Tibial artery (tissue), 4 donors: ENCODE measurements around the gene INCA1.

Experiments used
- DNase-seq, 2 donors: peaks; one replicate each; pipeline ENCODE4 v3.0.0-alpha.2; 2019
- H3K27ac ChIP-seq, 2 donors: fragments of 200-600 bp; sonication (generic) in 1 of 2; 1 replicate in 1 of 2; 2 replicates in 1 of 2; pipeline ENCODE4 v1.5.1; 2018 to 2019; ENCODE audit warnings: mild to moderate bottlenecking in 1 of 2
- H3K27me3 ChIP-seq, 2 donors: fragments of 200-600 bp; sonication (generic) in 1 of 2; one replicate each; pipeline versions ENCODE4 v1.5.1 to v1.6.0; 2016 to 2019
- H3K36me3 ChIP-seq, 3 donors: fragments of 200-600 bp; sonication (generic) in 2 of 3; one replicate each; pipeline ENCODE4 v1.5.1; 2016 to 2019; ENCODE audit warnings: mild to moderate bottlenecking in 2 of 3
- H3K4me1 ChIP-seq, 4 donors: fragments of 200-600 bp; sonication (generic) in 2 of 4; 1 replicate in 3 of 4; 2 replicates in 1 of 4; pipeline ENCODE4 v1.5.1; 2016 to 2019
- H3K4me3 ChIP-seq, 2 donors: fragments of 200-600 bp; sonication (generic) in 1 of 2; 1 replicate in 1 of 2; 2 replicates in 1 of 2; pipeline ENCODE4 v1.5.1; 2018 to 2019; ENCODE audit warnings: mild to moderate bottlenecking in 2 of 2
- H3K9me3 ChIP-seq, 3 donors: fragments of 200-600 bp; sonication (generic) in 1 of 3; one replicate each; pipeline ENCODE4 v1.5.1; 2016 to 2019
- intact Hi-C: fragments of 100-400 bp; cut with DNase I; formaldehyde crosslinking; loops from one replicate; pipeline ENCODE4 v1.15.0; 2023; ENCODE audit warnings: low total_unique reads
- TF ChIP-seq, protein P1 (sequence below), 2 experiments: fragments of 200-600 bp in 1 of 2; fragments of 450-650 bp in 1 of 2; IDR thresholded peaks; one replicate each; pipeline ENCODE4 v1.5.1; 2017 to 2019; ENCODE audit warnings: antibody characterized with exemption in 2 of 2, mild to moderate bottlenecking in 1 of 2, moderate library complexity in 1 of 2

INCA1 gene

DNA sequence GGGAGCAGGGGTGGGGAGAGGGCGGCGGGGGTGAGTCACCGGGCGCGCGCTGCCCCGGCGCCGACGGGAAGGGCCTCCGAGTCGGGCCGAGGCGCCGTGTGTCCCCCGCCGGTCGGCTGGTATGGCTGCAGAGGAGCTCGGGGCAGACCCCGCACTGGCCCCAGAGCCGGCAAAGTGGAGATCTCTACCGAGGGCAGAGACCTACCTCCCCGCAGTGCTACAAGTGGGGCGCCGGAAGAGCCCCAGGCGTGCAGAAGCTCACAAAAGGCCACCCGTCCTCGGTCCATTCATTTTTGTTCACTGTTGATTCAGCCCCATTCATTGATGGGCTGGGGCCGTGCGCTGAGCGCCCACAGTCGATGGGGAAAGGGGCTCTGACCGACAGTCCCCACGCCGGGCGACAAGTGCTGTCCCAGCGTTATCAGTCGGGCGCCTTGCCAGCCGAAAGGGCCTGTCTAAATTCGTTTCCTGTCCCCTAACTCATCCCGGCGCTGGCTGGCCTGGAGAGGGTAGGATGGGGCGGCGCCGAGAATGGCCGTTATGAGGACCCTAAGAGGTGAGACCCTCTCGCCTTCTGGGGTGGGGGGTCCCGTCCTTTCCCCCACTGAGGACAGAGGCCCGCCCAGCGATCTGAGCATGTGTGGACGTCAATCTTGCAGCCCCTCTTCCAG lies 47.1 kb downstream of the INCA1 start:
- Histone ChIP-seq H3K27me3 (no peaks in the 10 kb centered on the region), H3K27ac (peak overlapping the region; percentile 95 to 99), H3K4me3 (peak overlapping the region; percentile 93 to 100), H3K4me1 (peaks cover 6 to 50% (median 37%) of the 10 kb centered on the region in 4 donors), H3K9me3 (no peaks in the 10 kb centered on the region), H3K36me3 (peaks cover 14 to 20% (median 15%) of the 10 kb centered on the region in 3 donors)
- TF ChIP-seq, protein P1, sequence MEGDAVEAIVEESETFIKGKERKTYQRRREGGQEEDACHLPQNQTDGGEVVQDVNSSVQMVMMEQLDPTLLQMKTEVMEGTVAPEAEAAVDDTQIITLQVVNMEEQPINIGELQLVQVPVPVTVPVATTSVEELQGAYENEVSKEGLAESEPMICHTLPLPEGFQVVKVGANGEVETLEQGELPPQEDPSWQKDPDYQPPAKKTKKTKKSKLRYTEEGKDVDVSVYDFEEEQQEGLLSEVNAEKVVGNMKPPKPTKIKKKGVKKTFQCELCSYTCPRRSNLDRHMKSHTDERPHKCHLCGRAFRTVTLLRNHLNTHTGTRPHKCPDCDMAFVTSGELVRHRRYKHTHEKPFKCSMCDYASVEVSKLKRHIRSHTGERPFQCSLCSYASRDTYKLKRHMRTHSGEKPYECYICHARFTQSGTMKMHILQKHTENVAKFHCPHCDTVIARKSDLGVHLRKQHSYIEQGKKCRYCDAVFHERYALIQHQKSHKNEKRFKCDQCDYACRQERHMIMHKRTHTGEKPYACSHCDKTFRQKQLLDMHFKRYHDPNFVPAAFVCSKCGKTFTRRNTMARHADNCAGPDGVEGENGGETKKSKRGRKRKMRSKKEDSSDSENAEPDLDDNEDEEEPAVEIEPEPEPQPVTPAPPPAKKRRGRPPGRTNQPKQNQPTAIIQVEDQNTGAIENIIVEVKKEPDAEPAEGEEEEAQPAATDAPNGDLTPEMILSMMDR (IDR thresholded peaks at IDR 0.05): no peak
- peak in 1 of 2 donors; percentile 48 for DNase-seq
- intact Hi-C loops: no loop called here

DNA sequence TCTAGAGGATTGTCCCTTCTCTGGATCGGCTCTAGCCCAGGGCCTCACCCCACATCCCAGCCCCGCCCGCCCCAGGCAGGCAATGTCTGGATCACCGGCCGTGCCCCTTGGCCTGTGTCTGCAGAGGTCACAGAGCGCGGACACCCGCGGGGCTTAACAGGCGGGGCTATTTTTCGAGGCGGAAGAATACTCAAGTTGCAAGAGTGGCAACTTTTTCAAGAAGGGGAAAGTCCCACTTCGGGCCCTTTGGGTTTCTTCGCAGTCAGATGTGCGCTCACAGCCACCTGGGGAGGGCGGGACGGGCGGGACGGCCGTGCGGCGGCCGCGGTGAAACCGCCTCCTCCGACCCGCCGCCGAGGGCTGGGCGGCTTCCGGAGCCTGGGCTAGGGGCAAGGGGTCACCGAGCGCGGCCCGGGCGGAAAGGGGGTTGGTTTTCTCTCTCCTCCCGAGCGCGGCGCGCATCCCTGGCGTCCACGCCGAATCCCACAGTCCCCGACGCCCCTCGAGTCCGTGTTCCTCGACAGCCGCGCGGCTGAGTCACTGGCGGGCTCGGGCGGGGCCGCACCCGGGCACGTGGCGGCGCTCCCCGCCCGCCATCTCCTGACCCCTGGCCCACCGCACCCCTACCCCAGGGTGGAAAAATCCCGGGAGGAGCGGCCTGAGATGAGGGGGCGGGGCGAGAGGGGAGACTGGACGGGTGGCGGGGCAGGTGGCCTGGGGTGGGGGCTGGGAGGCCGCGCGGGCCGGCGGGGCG lies 47.8 kb downstream of the INCA1 start:
- intact Hi-C loops: loop anchor here (2.0 to 5.0 kb wide), 2 partner anchors 17 to 48 kb away; partner anchors contain the start of genes INCA1, KIF1C and SPAG7
- H3K36me3 ChIP-seq: peaks cover 19 to 27% (median 20%) of the 10 kb centered on the region in 3 donors
- TF ChIP-seq, protein P1 (IDR thresholded peaks at IDR 0.05): no peak

DNA sequence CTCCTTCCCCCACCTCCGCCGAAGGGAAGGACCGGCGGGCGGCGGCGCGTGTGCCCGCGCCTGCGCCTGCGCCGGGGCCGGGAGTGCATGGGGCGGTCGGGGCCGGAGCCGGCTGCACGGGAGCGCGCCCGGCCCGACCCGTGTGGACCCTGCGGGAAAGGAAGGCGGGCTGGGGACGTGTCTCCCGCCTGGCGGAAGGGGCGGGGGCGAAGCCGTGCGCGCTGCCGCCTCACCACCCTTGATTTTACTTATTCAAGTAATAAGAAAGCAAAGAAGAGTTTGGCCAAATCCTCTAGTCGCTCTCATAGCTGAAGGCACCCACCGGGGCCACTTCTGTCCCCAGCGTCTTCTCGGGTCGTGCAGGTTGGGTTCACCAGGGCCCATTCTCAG lies 48.4 kb downstream of the INCA1 start:
- peak; percentile 78 to 94 for DNase-seq
- peak overlapping the region; percentile 95 to 99 for H3K27ac ChIP-seq
- intact Hi-C loops: loop anchor here (2.0 to 5.0 kb wide), 2 partner anchors 18 to 48 kb away; partner anchors contain the start of genes INCA1, KIF1C and SPAG7
- peak overlapping the region; percentile 93 to 100 for H3K4me3 ChIP-seq
- H3K27me3 ChIP-seq: no peaks in the 10 kb centered on the region
- TF ChIP-seq, protein P1 (IDR thresholded peaks at IDR 0.05): no peak
- peaks cover 6 to 60% (median 48%) of the 10 kb centered on the region in 4 donors for H3K4me1 ChIP-seq
- H3K9me3 ChIP-seq: no peaks in the 10 kb centered on the region
- H3K36me3 ChIP-seq: peaks cover 25 to 32% (median 26%) of the 10 kb centered on the region in 3 donors

More for the DNA sequence above, 47.8 kb downstream of the INCA1 start:
- DNase-seq: peak; percentile 71 to 89
- Histone ChIP-seq H3K4me1 (peaks cover 6 to 57% (median 44%) of the 10 kb centered on the region in 4 donors), H3K27ac (peak overlapping the region; percentile 95 to 99), H3K9me3 (no peaks in the 10 kb centered on the region), H3K4me3 (peak overlapping the region; percentile 93 to 100), H3K27me3 (no peaks in the 10 kb centered on the region)

DNA sequence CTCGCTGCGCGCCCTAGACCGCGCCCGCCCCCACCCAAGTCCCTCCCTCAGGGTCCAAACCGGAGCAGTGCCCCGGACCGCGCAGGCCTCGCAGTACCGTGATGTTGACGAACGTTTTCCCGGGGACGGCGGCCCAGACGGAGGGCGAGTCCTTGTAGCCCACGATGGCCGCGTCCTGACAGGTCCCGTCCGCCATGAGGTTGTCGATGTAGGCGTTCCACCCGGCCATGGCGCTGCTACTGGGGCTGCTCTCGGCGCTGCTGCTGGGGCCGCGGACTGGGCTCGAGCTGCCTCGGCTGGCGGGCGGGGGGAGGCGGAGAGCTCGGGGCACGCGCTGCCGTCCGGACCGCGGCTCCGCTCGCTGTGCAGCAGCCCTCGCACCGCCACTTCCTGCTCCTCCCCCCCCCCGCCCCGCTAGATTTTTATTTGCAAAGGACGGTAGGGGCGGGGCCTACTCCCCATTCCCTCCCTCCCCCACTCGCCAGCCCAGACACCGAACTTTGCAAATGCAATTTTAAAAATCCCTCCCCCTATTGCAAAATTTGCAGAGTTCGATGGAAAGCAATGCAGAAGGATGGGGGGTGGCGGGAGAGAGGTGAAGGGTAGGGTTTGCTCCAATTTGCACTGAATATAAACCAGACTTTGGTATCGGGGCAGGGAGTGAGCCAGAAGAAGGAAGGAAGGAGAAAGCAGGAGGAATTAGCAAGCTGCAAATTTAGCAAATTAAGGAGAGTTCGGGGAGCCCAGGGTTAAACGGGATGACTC lies 49.0 kb downstream of the INCA1 start, which contains the start of gene PFN1:
PFN1 (minus strand) TSS at position 365 of the 765 bp plus-strand sequence; CDS start at position 229, 136 bp downstream.
- Histone ChIP-seq H3K36me3 (peaks cover 28 to 38% (median 31%) of the 10 kb centered on the region in 3 donors), H3K4me1 (peaks cover 6 to 60% (median 44%) of the 10 kb centered on the region in 4 donors), H3K4me3 (peak within 1 kb of the TSS; percentile 93 to 100), H3K9me3 (no peaks in the 10 kb centered on the region), H3K27ac (peak within 1 kb of the TSS; percentile 95 to 99), H3K27me3 (no peaks in the 10 kb centered on the region)
- peak; percentile 95 to 96 for DNase-seq
- intact Hi-C loops: loop anchor here (2.0 to 5.0 kb wide), 2 partner anchors 18 to 49 kb away; partner anchors contain the start of genes INCA1, KIF1C and SPAG7
- TF ChIP-seq, protein P1 (IDR thresholded peaks at IDR 0.05): peak in 1 of 2 experiments; percentile 8
